Non-pigmented ciliary epithelial cell (primary cell): ENCODE results near the gene GGA2.

Source experiments
- DNase-seq: peaks from one replicate; pipeline ENCODE4 v3.0.0-alpha.2; 2010; ENCODE audit warnings: low read depth

GGA2 gene

GRCh38 chr16:23416816-23417215 lies 93.5 kb downstream of the GGA2 start:
- no peak for DNase-seq

GRCh38 chr16:23414731-23415130 lies 95.6 kb downstream of the GGA2 start:
- no peak for DNase-seq
